Breast epithelium (tissue), 4 donors: ENCODE results near the gene SLX4IP. TPM values are rescaled to one million over a fixed set of nuclear protein-coding genes. Genes with fewer than 3 reads are reported as not detected.

Source experiments
- DNase-seq, 2 donors: peaks; one replicate each; pipeline ENCODE4 v3.0.0-alpha.2; 2019; ENCODE audit warnings: low spot score in 2 of 2
- H3K27ac ChIP-seq, 2 donors: fragments of 200-600 bp; sonication (generic) in 1 of 2; one replicate each; pipeline ENCODE4 v1.5.1; 2016 to 2019; ENCODE audit warnings: mild to moderate bottlenecking in 1 of 2
- H3K27me3 ChIP-seq, 2 donors: fragments of 200-600 bp; sonication (generic) in 1 of 2; one replicate each; pipeline versions ENCODE4 v1.5.1 to v1.6.0; 2017 to 2019; ENCODE audit warnings: control low read depth in 1 of 2, mild to moderate bottlenecking in 1 of 2
- H3K36me3 ChIP-seq: fragments of 200-600 bp; one replicate; pipeline ENCODE4 v1.5.1; 2019
- H3K4me1 ChIP-seq, 2 donors: fragments of 200-600 bp; sonication (generic); one replicate each; pipeline ENCODE4 v1.5.1; 2016 to 2019; ENCODE audit warnings: control low read depth in 1 of 2
- H3K4me3 ChIP-seq, 3 donors: fragments of 200-600 bp; sonication (generic); 1 replicate in 2 of 3; 2 replicates in 1 of 3; pipeline ENCODE4 v1.5.1; 2016 to 2019; ENCODE audit warnings: mild to moderate bottlenecking in 3 of 3, moderate library complexity in 2 of 3
- H3K9me3 ChIP-seq, 2 donors: fragments of 200-600 bp; sonication (generic) in 1 of 2; one replicate each; pipeline ENCODE4 v1.5.1; 2016 to 2019; ENCODE audit warnings: control low read depth in 1 of 2
- POLR2A ChIP-seq: fragments of 450-650 bp; IDR thresholded peaks from one replicate; pipeline ENCODE4 v1.6.1; 2016; ENCODE audit warnings: antibody characterized with exemption, mild to moderate bottlenecking, moderate library complexity
- POLR2AphosphoS5 ChIP-seq, 3 donors: sonication (generic); formaldehyde crosslinking; IDR thresholded peaks; one replicate each; pipeline ENCODE4 v1.6.1; 2017; ENCODE audit warnings: antibody characterized with exemption in 3 of 3
- intact Hi-C: fragments of 100-400 bp; cut with DNase I; formaldehyde crosslinking; loops from one replicate; pipeline ENCODE4 v1.15.1; 2023; ENCODE audit warnings: low total_unique reads
- total RNA-seq, 3 donors: library from RNA; depleted of rRNA; stranded (reverse); fragments of >200 nt; gene quantifications; one replicate each; pipeline ENCODE4 v1.1.0, GENCODE V29; 2016
- TF ChIP-seq, protein P1 (sequence below), 3 donors: fragments of 450-650 bp; IDR thresholded peaks; one replicate each; pipeline ENCODE4 v1.5.1; 2016 to 2017; ENCODE audit warnings: antibody characterized with exemption in 3 of 3, mild to moderate bottlenecking in 3 of 3, moderate library complexity in 3 of 3

Gene SLX4IP
- total RNA-seq, 3 donors from 2014 or later = 4.2 to 6.9 (median 5.9) TPM

DNA sequence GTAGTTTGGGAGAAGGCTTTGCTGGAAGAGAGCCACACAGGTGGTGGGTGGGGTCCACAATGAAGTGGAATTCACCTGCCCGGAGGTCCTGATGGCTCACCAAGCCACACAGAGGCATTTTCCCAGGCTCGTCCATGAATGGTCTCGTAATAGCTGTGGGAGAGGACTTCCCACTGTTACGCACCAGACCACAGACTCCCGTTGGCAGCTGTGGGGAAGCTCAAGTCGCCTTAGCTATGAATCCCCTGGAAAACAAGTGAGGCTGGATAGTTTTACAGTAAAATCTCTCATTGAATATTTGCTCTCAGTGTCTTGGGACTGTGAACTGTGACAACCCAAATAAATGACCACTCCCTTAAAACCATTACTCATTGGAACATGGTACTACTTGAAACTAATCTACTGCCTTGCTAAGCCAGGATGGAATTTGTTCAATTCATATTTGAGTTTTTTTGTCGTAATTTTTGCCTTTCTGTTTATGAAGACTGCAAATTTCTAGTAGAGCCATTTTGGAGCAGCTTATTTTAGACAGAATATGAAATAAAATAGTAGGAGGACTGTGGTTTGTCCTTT, 159.3 kb downstream of the SLX4IP start:
- no peak for DNase-seq
- H3K9me3 ChIP-seq = no peaks in the 10 kb centered on the region
- intact Hi-C loops = no loop called here
- TF ChIP-seq, protein P1, sequence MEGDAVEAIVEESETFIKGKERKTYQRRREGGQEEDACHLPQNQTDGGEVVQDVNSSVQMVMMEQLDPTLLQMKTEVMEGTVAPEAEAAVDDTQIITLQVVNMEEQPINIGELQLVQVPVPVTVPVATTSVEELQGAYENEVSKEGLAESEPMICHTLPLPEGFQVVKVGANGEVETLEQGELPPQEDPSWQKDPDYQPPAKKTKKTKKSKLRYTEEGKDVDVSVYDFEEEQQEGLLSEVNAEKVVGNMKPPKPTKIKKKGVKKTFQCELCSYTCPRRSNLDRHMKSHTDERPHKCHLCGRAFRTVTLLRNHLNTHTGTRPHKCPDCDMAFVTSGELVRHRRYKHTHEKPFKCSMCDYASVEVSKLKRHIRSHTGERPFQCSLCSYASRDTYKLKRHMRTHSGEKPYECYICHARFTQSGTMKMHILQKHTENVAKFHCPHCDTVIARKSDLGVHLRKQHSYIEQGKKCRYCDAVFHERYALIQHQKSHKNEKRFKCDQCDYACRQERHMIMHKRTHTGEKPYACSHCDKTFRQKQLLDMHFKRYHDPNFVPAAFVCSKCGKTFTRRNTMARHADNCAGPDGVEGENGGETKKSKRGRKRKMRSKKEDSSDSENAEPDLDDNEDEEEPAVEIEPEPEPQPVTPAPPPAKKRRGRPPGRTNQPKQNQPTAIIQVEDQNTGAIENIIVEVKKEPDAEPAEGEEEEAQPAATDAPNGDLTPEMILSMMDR (IDR thresholded peaks at IDR 0.05) = no peak
- TF ChIP-seq POLR2A = no peak
- TF ChIP-seq POLR2AphosphoS5 (IDR thresholded peaks at IDR 0.05) = no peak
- no peaks in the 10 kb centered on the region for H3K27me3 ChIP-seq
- H3K36me3 ChIP-seq = no peaks in the 10 kb centered on the region
- no peak overlapping the region for H3K27ac ChIP-seq
- H3K4me1 ChIP-seq = no peaks in the 10 kb centered on the region
- no peak overlapping the region for H3K4me3 ChIP-seq

DNA sequence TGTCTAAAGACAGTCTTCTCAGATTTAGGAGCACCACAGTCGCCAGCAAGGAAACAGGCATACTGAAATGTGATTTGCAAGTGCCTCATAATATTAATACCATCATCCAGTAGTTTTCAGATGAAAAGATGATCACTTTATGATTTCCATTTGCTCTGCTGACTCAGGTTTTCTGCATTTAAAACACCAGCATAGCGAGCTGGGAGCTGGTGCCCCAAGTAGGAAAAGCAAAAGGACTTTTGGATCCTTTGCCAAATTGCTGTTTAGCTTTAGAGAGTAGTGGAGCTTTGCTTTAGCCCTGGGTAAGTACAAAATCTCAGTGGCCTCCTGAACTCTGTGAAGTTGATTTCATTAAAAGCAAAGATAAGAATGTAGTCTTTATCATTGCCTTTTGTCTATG, 160.2 kb downstream of the SLX4IP start:
- Histone ChIP-seq H3K9me3 (no peaks in the 10 kb centered on the region), H3K27ac (no peak overlapping the region), H3K36me3 (no peaks in the 10 kb centered on the region), H3K27me3 (no peaks in the 10 kb centered on the region), H3K4me1 (no peaks in the 10 kb centered on the region), H3K4me3 (no peak overlapping the region)
- intact Hi-C loops = no loop called here
- no peak for DNase-seq
- TF ChIP-seq POLR2AphosphoS5 (IDR thresholded peaks at IDR 0.05) (no peak), POLR2A (no peak)
- TF ChIP-seq, protein P1 (IDR thresholded peaks at IDR 0.05) = no peak

DNA sequence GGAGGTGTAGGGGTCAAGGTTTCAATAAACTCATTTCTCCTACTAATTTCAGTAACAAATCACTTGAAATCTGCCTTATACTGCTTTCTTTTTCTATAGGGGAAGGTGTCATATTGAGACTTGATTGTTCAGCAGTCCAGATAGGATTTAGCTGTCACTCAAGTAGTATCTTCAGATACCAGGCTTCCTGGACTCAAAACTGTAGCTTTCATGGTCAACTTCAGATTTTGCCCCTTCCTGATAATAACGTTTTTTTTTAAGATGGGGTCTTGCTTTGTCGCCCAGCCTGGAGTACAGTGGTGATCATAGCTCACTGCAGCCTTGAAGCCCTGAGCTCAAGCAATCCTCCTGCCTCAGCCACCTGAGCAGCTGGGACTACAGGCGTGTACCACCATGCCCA, 160.9 kb downstream of the SLX4IP start:
- H3K9me3 ChIP-seq = no peaks in the 10 kb centered on the region
- H3K36me3 ChIP-seq = no peaks in the 10 kb centered on the region
- TF ChIP-seq POLR2A (no peak), POLR2AphosphoS5 (IDR thresholded peaks at IDR 0.05) (no peak)
- TF ChIP-seq, protein P1 (IDR thresholded peaks at IDR 0.05) = no peak
- H3K4me3 ChIP-seq = no peak overlapping the region
- no peak overlapping the region for H3K27ac ChIP-seq
- H3K27me3 ChIP-seq = no peaks in the 10 kb centered on the region
- intact Hi-C loops = no loop called here
- no peaks in the 10 kb centered on the region for H3K4me1 ChIP-seq
- no peak for DNase-seq

DNA sequence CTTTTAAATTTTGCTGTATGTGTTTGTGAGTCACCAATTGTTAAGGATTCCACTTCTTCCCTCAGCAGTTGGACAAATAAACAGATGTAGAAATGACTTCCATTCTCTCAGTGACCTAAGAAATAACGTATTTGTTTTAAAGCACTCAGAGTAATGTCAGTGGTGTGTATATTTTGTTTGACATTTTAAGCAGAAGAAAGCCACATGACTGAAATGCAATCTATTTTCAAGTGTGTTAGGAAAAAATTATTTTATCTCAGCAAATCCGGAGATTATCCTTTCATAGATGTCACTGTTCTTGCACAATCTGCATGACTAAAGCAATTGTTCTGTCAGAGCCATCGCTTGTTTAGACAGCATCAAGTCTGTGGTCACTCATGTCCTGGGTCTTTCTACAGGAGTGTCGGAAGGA, 161.6 kb downstream of the SLX4IP start:
- Histone ChIP-seq H3K4me3 (no peak overlapping the region), H3K36me3 (no peaks in the 10 kb centered on the region), H3K27me3 (no peaks in the 10 kb centered on the region), H3K4me1 (no peaks in the 10 kb centered on the region), H3K27ac (no peak overlapping the region), H3K9me3 (no peaks in the 10 kb centered on the region)
- intact Hi-C loops = no loop called here
- no peak for DNase-seq
- TF ChIP-seq, protein P1 (IDR thresholded peaks at IDR 0.05) = no peak
- no peak for TF ChIP-seq POLR2A
- no peak for TF ChIP-seq POLR2AphosphoS5 (IDR thresholded peaks at IDR 0.05)

DNA sequence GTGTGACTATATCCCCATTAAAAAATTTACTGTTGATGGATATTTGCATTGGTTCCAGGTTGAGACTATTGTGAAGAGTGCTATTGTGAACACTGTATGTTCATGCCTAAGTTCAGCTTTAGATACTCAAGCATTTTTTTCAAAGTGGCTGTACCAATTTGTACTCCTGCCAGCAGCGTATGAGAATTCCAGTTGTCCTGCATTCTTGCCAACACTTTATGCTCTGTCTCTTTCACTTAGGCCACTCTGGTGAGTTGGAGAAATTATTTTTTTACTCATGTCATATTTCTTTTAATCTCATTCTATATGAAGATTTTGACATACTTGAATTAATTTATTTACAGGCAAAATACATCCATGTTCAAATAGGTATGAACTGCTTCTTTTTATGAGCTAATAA, 162.5 kb downstream of the SLX4IP start:
- no peaks in the 10 kb centered on the region for H3K27me3 ChIP-seq
- intact Hi-C loops = no loop called here
- no peak for DNase-seq
- TF ChIP-seq, protein P1 (IDR thresholded peaks at IDR 0.05) = no peak
- TF ChIP-seq POLR2A = no peak
- TF ChIP-seq POLR2AphosphoS5 (IDR thresholded peaks at IDR 0.05) = no peak
- H3K4me3 ChIP-seq = no peak overlapping the region
- H3K9me3 ChIP-seq = no peaks in the 10 kb centered on the region
- H3K27ac ChIP-seq = no peak overlapping the region
- H3K4me1 ChIP-seq = no peaks in the 10 kb centered on the region
- H3K36me3 ChIP-seq = no peaks in the 10 kb centered on the region
